D341Med (cell line): ENCODE results near the gene ESD.

Experiments
- DNase-seq: peaks from one replicate; pipeline ENCODE4 v3.0.0; 2012; ENCODE audit warnings: low spot score

ESD gene

GRCh38 chr13:46745062-46745461, 51.9 kb downstream of the ESD start:
- no peak for DNase-seq

GRCh38 chr13:46743191-46743590, 53.8 kb downstream of the ESD start:
- no peak for DNase-seq

GRCh38 chr13:46739447-46740098, 57.4 kb downstream of the ESD start:
- DNase-seq, result no peak

- no peak for DNase-seq
Measured at GRCh38 chr13:46738766-46739165, 58.2 kb downstream of the ESD start.

GRCh38 chr13:46738055-46738454, 58.9 kb downstream of the ESD start:
- no peak for DNase-seq

GRCh38 chr13:46736541-46737310, 60.2 kb downstream of the ESD start:
- no peak for DNase-seq

- no peak for DNase-seq
Measured at GRCh38 chr13:46735425-46735824, 61.5 kb downstream of the ESD start.

GRCh38 chr13:46731535-46731934, 65.4 kb downstream of the ESD start:
- no peak for DNase-seq

- peak; percentile 46 for DNase-seq
Measured at GRCh38 chr13:46728777-46729176, 68.2 kb downstream of the ESD start.

- no peak for DNase-seq
Measured at GRCh38 chr13:46726347-46726746, 70.6 kb downstream of the ESD start.
